Muscle layer of colon (tissue), 2 donors: ENCODE data around the gene EML4.

Experiments
- H3K27ac ChIP-seq: one replicate; pipeline ENCODE4 v1.7.0; 2013; ENCODE audit warnings: low read depth, mild to moderate bottlenecking, low read length, moderate library complexity
- H3K27me3 ChIP-seq, 2 donors: one replicate each; pipeline ENCODE4 v1.7.0; 2013; ENCODE audit warnings: low read length in 2 of 2, mild to moderate bottlenecking in 2 of 2; ENCODE audit not compliant: insufficient read depth in 2 of 2, control insufficient read depth in 1 of 2
- H3K36me3 ChIP-seq: one replicate; pipeline ENCODE4 v1.7.0; 2013; ENCODE audit warnings: mild to moderate bottlenecking, low read length; ENCODE audit not compliant: insufficient read depth
- H3K4me1 ChIP-seq: one replicate; pipeline ENCODE4 v1.7.0; 2013; ENCODE audit warnings: mild to moderate bottlenecking, low read length; ENCODE audit not compliant: insufficient read depth
- H3K4me3 ChIP-seq, 2 donors: one replicate each; pipeline ENCODE4 v1.7.0; 2013; ENCODE audit warnings: low read length in 2 of 2, low read depth in 1 of 2, mild to moderate bottlenecking in 1 of 2, moderate library complexity in 1 of 2
- H3K9ac ChIP-seq: one replicate; pipeline ENCODE4 v1.7.0; 2013; ENCODE audit warnings: low read length
- H3K9me3 ChIP-seq: one replicate; pipeline ENCODE4 v1.7.0; 2013; ENCODE audit warnings: mild to moderate bottlenecking, low read length
- donor health status: abdominal sarcoma.
- donor health status: Adenocarcinoma of cecum.

The EML4 gene

GRCh38 chr2:42182654-42183308 is 13.6 kb downstream of the EML4 start:
- Histone ChIP-seq H3K27me3 (no peaks in the 10 kb centered on the region), H3K4me1 (peaks cover 10% of the 10 kb centered on the region), H3K27ac (no peak overlapping the region), H3K4me3 (no peak overlapping the region), H3K9me3 (no peaks in the 10 kb centered on the region), H3K9ac (no peak overlapping the region), H3K36me3 (no peaks in the 10 kb centered on the region)

GRCh38 chr2:42183775-42184174 is 14.6 kb downstream of the EML4 start:
- Histone ChIP-seq H3K27ac (no peak overlapping the region), H3K9me3 (no peaks in the 10 kb centered on the region), H3K36me3 (no peaks in the 10 kb centered on the region), H3K4me3 (no peak overlapping the region), H3K4me1 (peaks cover 10% of the 10 kb centered on the region), H3K27me3 (no peaks in the 10 kb centered on the region), H3K9ac (no peak overlapping the region)

- no peak overlapping the region for H3K4me3 ChIP-seq
- H3K36me3 ChIP-seq: no peaks in the 10 kb centered on the region
- no peak overlapping the region for H3K27ac ChIP-seq
- no peaks in the 10 kb centered on the region for H3K27me3 ChIP-seq
- no peaks in the 10 kb centered on the region for H3K9me3 ChIP-seq
- no peak overlapping the region for H3K9ac ChIP-seq
- H3K4me1 ChIP-seq: peaks cover 10% of the 10 kb centered on the region
Measured at GRCh38 chr2:42184346-42184745, 15.2 kb downstream of the EML4 start.

GRCh38 chr2:42185220-42185921 is 16.2 kb downstream of the EML4 start:
- Histone ChIP-seq H3K9me3 (no peaks in the 10 kb centered on the region), H3K4me3 (no peak overlapping the region), H3K9ac (no peak overlapping the region), H3K4me1 (peaks cover 10% of the 10 kb centered on the region), H3K27ac (no peak overlapping the region), H3K27me3 (no peaks in the 10 kb centered on the region), H3K36me3 (no peaks in the 10 kb centered on the region)

GRCh38 chr2:42186366-42186765 is 17.2 kb downstream of the EML4 start:
- H3K27ac ChIP-seq: no peak overlapping the region
- no peaks in the 10 kb centered on the region for H3K9me3 ChIP-seq
- H3K36me3 ChIP-seq: no peaks in the 10 kb centered on the region
- no peak overlapping the region for H3K4me3 ChIP-seq
- H3K4me1 ChIP-seq: peaks cover 10% of the 10 kb centered on the region
- H3K9ac ChIP-seq: no peak overlapping the region
- H3K27me3 ChIP-seq: no peaks in the 10 kb centered on the region

- Histone ChIP-seq H3K36me3 (no peaks in the 10 kb centered on the region), H3K27ac (no peak overlapping the region), H3K9ac (no peak overlapping the region), H3K4me1 (peaks cover 10% of the 10 kb centered on the region), H3K9me3 (no peaks in the 10 kb centered on the region), H3K27me3 (no peaks in the 10 kb centered on the region), H3K4me3 (no peak overlapping the region)
Measured at GRCh38 chr2:42186945-42187632, 17.9 kb downstream of the EML4 start.

GRCh38 chr2:42187886-42188285 is 18.7 kb downstream of the EML4 start:
- no peaks in the 10 kb centered on the region for H3K9me3 ChIP-seq
- no peak overlapping the region for H3K9ac ChIP-seq
- no peaks in the 10 kb centered on the region for H3K36me3 ChIP-seq
- no peaks in the 10 kb centered on the region for H3K27me3 ChIP-seq
- H3K4me1 ChIP-seq: peaks cover 11% of the 10 kb centered on the region
- H3K4me3 ChIP-seq: no peak overlapping the region
- no peak overlapping the region for H3K27ac ChIP-seq

- Histone ChIP-seq H3K9ac (no peak overlapping the region), H3K4me3 (no peak overlapping the region), H3K9me3 (no peaks in the 10 kb centered on the region), H3K27me3 (no peaks in the 10 kb centered on the region), H3K4me1 (peaks cover 19% of the 10 kb centered on the region), H3K36me3 (no peaks in the 10 kb centered on the region), H3K27ac (no peak overlapping the region)
Measured at GRCh38 chr2:42189235-42189566, 20.0 kb downstream of the EML4 start.

- H3K4me3 ChIP-seq: no peak overlapping the region
- H3K36me3 ChIP-seq: no peaks in the 10 kb centered on the region
- no peaks in the 10 kb centered on the region for H3K27me3 ChIP-seq
- no peak overlapping the region for H3K9ac ChIP-seq
- no peak overlapping the region for H3K27ac ChIP-seq
- H3K4me1 ChIP-seq: peaks cover 19% of the 10 kb centered on the region
- H3K9me3 ChIP-seq: no peaks in the 10 kb centered on the region
Measured at GRCh38 chr2:42190191-42190590, 21.0 kb downstream of the EML4 start.

GRCh38 chr2:42191285-42192009 is 22.3 kb downstream of the EML4 start:
- no peaks in the 10 kb centered on the region for H3K9me3 ChIP-seq
- H3K27ac ChIP-seq: no peak overlapping the region
- no peak overlapping the region for H3K4me3 ChIP-seq
- no peaks in the 10 kb centered on the region for H3K36me3 ChIP-seq
- H3K4me1 ChIP-seq: peaks cover 9% of the 10 kb centered on the region
- no peak overlapping the region for H3K9ac ChIP-seq
- H3K27me3 ChIP-seq: no peaks in the 10 kb centered on the region

- no peaks in the 10 kb centered on the region for H3K36me3 ChIP-seq
- no peaks in the 10 kb centered on the region for H3K9me3 ChIP-seq
- no peak overlapping the region for H3K4me3 ChIP-seq
- no peak overlapping the region for H3K27ac ChIP-seq
- H3K27me3 ChIP-seq: no peaks in the 10 kb centered on the region
- no peak overlapping the region for H3K9ac ChIP-seq
- peaks cover 9% of the 10 kb centered on the region for H3K4me1 ChIP-seq
Measured at GRCh38 chr2:42192010-42192373, 22.8 kb downstream of the EML4 start.
